ENCODE results near the gene NAA10. TPM values are rescaled to one million over a fixed set of nuclear protein-coding genes. Genes with fewer than 3 reads are reported as not detected.
A peak's percentile ranks its signal among the peaks of the same experiment; 100 is the strongest.

The NAA10 gene
- total RNA-seq, 1 donor from 2014 or later, result 69.2 TPM

DNA sequence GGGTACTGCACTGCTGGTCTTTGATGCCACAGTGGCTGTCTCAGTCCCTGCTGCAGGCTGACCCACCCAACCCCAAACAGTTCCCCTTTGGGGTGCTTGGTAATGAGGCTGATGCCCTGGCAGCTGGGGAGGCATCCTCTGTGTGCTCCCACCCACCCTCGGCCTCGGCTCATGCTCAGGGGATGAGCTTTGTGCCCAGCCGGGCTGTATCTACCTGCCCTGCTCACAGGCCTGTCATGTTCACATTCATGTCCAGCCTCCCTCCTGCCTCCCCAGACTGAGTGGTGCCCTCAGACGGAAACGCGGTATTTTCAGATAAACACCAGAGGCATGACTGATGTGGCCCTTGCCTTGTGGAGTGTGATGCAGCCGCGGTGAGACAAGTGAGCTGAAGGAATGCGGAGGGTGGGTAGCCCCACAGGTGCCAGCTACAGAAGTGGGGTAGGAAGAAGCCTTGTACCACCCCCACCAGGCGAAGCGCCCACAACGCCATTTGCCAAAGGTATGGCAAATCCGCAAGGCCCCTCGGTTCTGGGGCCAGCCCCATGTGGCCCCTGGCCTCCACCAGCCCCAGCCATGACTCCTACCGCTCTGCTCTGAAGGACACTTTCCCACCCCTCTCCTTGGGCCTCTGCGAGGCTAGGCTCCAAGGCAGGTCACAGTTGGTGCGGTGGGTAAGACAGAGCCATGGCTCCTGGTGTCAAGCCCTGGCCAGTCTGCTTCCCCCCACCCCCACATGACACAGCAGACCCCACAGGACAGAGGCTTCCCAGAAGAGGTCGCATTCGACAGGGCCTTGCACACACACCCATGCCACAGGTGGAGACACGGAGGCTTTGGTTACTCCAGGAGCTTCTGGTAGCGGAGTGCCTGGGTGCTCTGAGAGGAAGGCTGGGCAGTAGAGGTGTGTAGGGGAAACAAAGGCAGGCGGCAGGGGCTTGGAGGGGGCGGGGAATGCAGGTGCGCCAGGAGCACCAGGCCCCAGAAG is 11.4 kb upstream of the NAA10 start:
- DNase-seq (no peak), ATAC-seq (no peak)
- Histone ChIP-seq H3K4me3 (no peak overlapping the region), H3K27ac (peak overlapping the region; percentile 46), H3K27me3 (ENCODE audit: low read depth) (no peaks in the 10 kb centered on the region), H3K9me3 (no peaks in the 10 kb centered on the region), H3K36me3 (peaks cover 27% of the 10 kb centered on the region), H3K4me1 (peaks cover 5% of the 10 kb centered on the region)
- intact Hi-C loops (cut with DNase I), result no loop called here
- TF ChIP-seq CTCF (IDR thresholded peaks at IDR 0.05), result no peak

DNA sequence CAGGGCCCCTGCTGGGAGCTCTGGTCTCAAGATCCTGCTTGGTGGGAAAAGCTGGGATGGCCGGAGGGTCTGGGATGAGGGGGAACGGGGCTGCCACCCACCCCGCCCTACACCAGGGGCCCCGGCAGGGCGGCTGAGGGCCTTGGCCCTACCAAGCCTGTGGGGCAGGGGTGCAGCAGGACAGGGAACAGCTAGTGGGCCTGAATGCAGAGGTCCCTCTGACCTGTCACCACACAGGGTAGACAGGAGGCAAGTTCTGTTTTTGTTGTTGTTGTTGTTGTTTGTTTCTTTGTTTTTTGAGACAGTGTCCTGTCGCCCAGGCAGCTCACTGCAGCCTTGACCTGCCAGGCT is 9.9 kb upstream of the NAA10 start:
- H3K27me3 ChIP-seq (ENCODE audit: low read depth), result no peaks in the 10 kb centered on the region
- H3K9me3 ChIP-seq, result no peaks in the 10 kb centered on the region
- H3K4me3 ChIP-seq, result peak overlapping the region; percentile 56
- H3K27ac ChIP-seq, result peak overlapping the region; percentile 62
- no peak for DNase-seq
- ATAC-seq, result peak; percentile 23 to 34
- H3K4me1 ChIP-seq, result peaks cover 3% of the 10 kb centered on the region
- no peak for TF ChIP-seq CTCF (IDR thresholded peaks at IDR 0.05)
- intact Hi-C loops (cut with DNase I), result no loop called here
- H3K36me3 ChIP-seq, result peaks cover 12% of the 10 kb centered on the region

GRCh38 chrX:153944140-153944799 is 9.4 kb upstream of the NAA10 start, which contains the start of gene RENBP:
Gene RENBP, minus strand, starts transcription at chrX:153944643. Its CDS starts 33 bp downstream, at chrX:153944610.
- Histone ChIP-seq H3K27ac (peak within 1 kb of the TSS; percentile 62), H3K4me1 (no peaks in the 10 kb centered on the region), H3K9me3 (no peaks in the 10 kb centered on the region), H3K4me3 (peak within 1 kb of the TSS; percentile 56), H3K27me3 (ENCODE audit: low read depth) (no peaks in the 10 kb centered on the region), H3K36me3 (peaks cover 7% of the 10 kb centered on the region)
- ATAC-seq, result peak; percentile 62 to 70
- intact Hi-C loops (cut with DNase I), result no loop called here
- TF ChIP-seq CTCF (IDR thresholded peaks at IDR 0.05), result no peak
- DNase-seq, result peak; percentile 83

DNA sequence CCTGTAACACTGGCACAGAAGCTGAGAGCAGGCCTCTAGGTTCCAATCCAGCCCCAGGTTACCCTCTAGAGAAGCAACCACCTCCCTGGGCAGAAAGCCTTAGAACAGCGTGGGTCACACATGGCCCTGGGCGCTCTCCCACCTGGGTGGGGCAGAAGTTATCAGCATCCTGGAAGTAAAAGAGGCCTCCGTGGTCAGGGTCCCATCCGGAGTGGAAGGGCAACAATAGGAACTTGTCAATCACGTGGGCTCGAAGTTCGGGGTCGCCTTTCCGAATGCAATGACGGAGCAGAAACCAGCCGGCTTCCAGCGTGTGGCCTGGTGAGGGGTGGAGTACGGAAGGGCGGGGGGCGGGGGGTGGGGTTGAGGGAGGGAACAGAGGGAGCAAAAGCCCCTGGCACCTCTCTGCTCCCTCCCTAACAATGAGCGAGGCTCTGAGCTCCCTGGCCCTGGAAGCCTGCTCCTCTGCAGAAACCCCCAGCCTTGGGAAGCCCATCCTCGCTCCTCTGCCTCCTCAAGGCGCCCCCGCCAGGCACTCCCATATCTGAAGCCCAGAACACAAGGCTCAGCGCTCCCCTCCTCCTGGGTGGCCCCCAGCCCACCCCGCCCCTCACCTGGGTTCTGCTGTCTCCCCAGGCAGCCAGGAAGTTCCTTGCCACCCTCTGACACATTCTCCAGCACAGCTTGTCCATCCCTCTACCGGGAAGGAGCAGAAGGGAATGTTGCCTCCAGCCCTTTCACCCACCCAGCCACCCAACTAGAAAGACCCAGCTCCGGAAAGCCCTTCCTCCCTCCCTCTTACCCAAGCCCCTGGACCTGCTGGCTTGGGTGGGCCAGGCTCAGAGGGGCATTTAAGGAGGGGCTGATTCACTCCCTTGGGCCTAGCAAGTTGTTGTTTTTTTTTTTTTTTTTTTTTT is 6.8 kb upstream of the NAA10 start:
- Histone ChIP-seq H3K36me3 (no peaks in the 10 kb centered on the region), H3K27ac (peak overlapping the region; percentile 18), H3K27me3 (ENCODE audit: low read depth) (no peaks in the 10 kb centered on the region), H3K4me3 (peak overlapping the region; percentile 27), H3K4me1 (no peaks in the 10 kb centered on the region), H3K9me3 (no peaks in the 10 kb centered on the region)
- DNase-seq (no peak), ATAC-seq (no peak)
- intact Hi-C loops (cut with DNase I), result no loop called here
- no peak for TF ChIP-seq CTCF (IDR thresholded peaks at IDR 0.05)

DNA sequence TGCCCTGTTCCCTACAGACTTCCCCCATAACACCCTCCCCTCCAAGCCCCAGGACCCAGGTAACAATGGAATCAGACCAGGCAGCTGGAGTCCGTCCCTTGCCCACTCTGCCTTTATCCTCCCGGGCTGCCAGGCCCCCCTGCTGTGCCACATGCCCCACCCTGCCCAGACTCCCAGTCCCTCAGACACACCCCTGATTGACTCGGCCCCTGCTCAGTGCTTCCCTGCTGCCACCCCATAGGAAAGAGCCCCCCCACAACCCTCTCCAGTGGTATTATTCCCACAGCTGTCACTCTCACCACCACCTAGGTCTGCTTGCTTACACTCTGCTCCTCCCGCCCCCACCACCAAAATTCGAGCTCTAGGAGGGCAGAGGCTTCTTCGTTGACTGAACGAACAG is 4.7 kb upstream of the NAA10 start:
- no peaks in the 10 kb centered on the region for H3K36me3 ChIP-seq
- no peaks in the 10 kb centered on the region for H3K4me1 ChIP-seq
- no peak for TF ChIP-seq CTCF (IDR thresholded peaks at IDR 0.05)
- intact Hi-C loops (cut with DNase I), result no loop called here
- H3K9me3 ChIP-seq, result no peaks in the 10 kb centered on the region
- DNase-seq, result no peak
- ATAC-seq, result no peak
- H3K4me3 ChIP-seq, result no peak overlapping the region
- no peak overlapping the region for H3K27ac ChIP-seq
- H3K27me3 ChIP-seq (ENCODE audit: low read depth), result no peaks in the 10 kb centered on the region

Measured in lower lobe of right lung (tissue), 2 donors.